ENCODE results near the gene INCENP.
"Not testable (repeated sequence)": the region's sequence is repeated elsewhere in the genome, so short reads cannot be mapped to it uniquely, and the experiment has no call there.

INCENP gene
- total RNA-seq, result 20.3 to 33.9 (median 27.7) reads per million in 3 experiments

GRCh38 chr11:62123669-62124185 lies at the start of gene INCENP:
Gene INCENP, plus strand, starts transcription at chr11:62124011. Its CDS starts 4,151 bp downstream, at chr11:62128162.
- peak; percentile 96 for DNase-seq

DNA sequence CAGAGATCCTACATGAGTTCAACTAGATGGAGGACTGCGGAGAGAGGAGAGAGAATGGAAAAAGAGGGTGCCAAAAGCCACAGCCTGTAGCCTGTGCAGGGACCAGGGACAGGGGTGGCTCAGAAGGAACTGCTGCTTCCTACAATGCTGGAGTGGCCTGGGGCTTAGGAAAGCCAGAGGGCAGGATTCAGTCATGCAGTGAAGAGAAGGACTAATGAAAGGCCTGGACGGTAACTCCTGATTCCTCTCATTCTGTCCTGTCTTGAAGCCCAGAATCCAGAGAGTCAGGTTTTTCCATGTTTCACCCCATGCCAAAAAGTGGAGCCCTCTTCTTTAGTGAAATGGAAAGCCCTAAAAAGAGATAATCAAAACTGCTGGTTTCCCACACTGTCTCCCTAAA lies 48.4 kb upstream of the INCENP start:
- no peak for DNase-seq

GRCh38 chr11:62077132-62077531 lies 46.7 kb upstream of the INCENP start:
- no peak for DNase-seq

DNA sequence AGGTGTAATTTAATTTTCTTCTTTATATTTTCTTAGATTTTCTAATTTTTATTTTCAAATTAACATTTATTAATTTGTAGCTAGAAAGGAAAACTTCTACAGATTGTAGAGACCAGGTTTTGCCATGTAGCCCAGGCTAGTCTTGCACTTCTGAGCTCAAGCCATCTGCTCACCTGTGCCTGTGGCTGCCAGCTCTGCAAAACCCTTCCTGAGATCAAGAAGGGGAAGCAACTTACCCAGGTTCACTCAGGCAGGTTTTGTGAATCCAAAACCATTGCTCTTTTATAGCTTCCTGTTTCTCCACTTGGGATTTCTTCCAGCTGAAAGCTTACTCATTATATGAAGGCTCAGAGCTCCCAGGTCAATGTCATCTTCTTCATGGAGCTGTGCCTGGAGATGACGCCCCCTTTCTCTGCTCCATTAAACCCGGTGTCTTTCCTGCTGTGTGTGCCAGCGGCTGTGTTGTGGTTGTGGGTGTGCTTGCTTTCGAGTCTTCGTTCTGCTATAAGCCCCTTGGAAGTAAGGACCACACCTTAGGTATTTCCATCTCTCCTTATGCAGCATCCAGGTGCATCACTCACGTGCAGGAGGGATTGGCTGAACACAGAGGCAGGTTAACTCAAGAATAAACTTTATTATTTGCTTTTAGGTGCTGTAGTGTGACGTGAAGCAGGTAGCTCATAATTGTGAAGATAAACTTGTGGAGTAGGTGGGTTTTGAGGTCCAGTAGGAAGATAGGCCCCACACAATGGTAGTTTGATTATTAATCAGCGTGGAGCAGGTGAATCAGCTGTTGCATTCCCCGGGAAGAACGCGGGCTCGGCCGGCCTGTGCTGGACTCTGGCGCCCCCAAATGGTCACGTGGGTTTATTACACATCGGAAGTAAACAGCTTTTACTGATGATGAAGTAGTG lies 42.2 kb upstream of the INCENP start:
- peak; percentile 75 for DNase-seq

DNA sequence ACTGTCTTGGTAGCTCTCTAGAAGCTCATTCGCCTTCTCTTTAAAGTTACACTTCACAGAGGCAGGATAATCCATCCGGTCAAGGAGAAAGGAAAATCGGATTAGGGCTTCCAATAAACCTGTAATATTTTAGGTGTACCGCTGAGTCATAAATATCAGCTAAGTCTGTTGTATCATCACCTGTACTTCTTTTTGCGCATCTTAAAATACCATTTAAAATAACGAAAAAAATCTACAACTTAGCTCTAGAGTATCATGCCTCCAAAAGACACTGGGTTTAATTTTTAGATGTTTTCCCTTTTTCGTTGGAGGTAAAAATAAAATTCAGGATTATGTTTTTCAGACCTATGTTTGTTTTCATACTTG lies 41.5 kb upstream of the INCENP start:
- no peak for DNase-seq

DNA sequence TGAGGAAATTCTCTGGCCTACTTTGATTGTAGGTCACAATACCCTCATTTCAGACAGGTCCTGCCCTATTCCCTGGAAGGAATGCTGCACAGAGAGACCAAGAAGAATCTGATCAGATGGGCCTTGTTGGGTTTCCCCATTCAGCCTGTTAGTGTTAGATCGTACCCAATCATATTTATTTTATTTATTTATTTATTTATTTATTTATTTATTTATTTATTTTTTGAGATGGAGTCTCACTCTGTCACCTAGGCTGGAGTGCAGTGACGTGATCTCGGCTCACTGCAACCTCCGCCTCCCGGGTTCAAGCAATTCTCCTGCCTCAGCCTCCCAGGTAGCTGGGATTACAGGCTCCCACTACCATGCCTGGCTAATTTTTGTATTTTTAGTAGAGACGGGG lies 39.0 kb upstream of the INCENP start:
- not testable (repeated sequence) for DNase-seq

DNA sequence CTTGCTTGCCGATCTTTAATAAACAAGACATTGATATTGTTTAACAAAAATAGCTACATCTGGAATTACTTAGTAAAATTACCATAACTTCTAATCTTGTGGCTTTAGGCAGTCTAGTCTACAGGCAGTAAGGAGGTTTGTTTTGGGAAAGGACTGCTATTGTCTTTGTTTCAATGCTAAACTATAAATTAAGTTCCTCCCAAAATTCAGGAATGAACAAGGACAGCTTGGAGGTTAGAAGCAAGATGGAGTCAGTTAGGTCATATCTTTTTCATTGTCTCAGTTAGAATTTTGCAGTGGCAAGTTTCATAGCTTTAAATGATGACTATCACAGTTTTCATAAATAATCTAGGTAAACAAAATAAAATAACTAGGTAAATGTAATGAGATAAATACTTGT lies 36.1 kb upstream of the INCENP start:
- DNase-seq, result no peak

- DNase-seq, result no peak
Measured at GRCh38 chr11:62088331-62088933, 35.4 kb upstream of the INCENP start.

DNA sequence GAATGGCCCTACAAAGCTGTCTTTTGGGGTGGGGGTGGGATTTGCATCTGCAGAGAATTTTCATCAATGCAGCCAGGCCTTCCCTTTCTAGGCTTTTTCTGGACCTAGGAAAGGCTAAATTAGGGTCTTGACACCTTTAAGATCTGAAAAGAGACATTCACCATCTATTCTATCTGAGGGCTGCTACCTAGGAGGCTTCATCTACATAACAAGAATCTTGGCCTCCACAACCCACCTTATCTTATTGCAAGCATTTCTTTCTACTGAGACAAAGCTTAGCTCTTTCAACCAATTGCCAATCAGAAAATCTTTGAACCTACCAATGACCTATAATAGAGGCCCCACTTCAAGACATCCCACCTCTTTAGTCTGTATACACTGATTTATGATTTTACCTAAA lies 20.7 kb upstream of the INCENP start:
- no peak for DNase-seq

GRCh38 chr11:62103986-62104385 lies 19.8 kb upstream of the INCENP start:
- DNase-seq, result no peak

DNA sequence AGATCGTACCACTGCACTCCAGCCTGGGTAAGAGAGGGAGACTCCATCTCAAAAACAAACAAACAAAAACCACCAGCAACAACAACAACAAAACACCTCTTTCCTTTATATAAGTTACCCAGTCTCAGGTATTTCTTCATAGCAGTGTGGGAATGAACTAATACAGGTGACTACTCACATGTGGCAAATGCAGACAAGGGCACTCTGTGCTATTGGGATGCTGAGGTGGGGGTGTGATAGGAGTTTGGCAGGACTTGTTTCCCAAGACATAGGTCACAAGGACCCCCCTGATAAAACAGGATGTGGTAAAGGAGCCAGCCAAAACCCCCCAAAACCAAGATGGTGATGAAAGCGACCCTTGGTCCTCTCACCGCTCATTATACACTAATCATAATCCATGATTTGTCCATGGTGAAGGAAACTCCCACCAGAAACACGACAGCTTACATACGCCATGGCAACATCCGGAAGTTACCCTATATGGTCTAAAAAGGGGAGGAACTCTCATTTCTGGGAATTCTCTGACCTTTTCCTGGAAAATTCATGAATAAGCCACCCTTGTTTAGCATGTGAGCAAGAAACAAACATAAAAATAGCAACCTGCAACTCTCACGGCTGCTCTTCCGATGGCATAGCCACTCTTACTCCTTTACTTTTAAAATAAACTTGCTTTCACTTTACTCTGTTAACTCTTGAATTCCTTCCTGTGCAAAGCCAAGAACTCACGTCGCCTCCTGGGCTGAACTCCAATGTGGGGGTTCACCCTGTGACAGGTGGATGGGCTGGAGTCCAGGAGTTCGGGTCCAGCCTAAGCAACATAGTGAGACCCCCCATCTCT lies 18.8 kb upstream of the INCENP start:
- peak; percentile 10 for DNase-seq

DNA sequence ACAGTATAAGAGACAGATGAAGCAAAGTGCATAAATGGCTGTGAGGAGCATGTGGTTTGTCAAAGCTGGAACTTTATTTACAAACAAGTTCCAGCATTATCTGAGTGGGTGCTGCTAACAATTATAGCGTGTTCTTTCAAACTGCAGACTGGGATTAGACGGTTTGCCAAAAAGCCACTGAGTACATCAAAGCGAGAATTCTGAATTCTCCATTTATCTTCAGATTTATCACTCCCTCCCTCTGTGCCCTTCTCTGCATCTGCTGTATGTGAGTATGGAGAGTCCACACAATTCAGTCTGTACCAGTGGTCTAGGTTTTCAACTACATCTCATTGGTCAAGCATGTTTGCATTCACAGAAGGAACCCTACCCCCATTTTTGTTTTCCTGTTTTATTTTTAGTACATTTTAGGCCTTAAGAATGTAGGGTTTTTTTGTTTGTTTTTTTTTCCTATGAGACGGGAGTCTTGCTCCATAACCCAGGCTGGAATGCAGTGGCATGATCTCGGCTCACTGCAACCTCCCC lies 18.1 kb upstream of the INCENP start:
- no peak for DNase-seq

- peak; percentile 64 for DNase-seq
Measured at GRCh38 chr11:62108017-62108750, 15.6 kb upstream of the INCENP start.

- no peak for DNase-seq
Measured at GRCh38 chr11:62108971-62109404, 14.8 kb upstream of the INCENP start.

GRCh38 chr11:62115085-62115694 lies 8.6 kb upstream of the INCENP start:
- DNase-seq, result no peak

DNA sequence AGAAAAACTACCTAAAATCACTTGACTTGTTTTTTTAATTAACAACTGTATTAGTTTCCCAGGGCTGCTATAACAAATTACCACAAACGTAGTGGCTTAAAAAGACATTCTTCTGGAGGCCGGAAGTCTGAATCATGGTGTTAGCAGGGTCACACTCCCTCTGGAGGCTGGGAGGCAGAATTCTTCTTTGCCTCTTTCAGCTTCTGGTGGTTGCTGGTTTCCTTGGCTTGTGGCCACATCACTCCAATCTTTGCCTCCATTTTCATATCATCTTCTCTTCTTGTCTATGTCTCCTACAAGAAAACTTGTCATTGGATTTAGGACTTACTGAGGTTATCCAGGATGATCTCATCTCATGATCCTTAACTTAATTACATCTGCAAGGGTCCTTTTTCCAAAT lies 7.4 kb upstream of the INCENP start:
- no peak for DNase-seq

- DNase-seq, result no peak
Measured at GRCh38 chr11:62119569-62119968, 4.2 kb upstream of the INCENP start.

- DNase-seq, result no peak
Measured at GRCh38 chr11:62120001-62120400, 3.8 kb upstream of the INCENP start.

- DNase-seq, result no peak
Measured at GRCh38 chr11:62120431-62120830, 3.4 kb upstream of the INCENP start.

DNA sequence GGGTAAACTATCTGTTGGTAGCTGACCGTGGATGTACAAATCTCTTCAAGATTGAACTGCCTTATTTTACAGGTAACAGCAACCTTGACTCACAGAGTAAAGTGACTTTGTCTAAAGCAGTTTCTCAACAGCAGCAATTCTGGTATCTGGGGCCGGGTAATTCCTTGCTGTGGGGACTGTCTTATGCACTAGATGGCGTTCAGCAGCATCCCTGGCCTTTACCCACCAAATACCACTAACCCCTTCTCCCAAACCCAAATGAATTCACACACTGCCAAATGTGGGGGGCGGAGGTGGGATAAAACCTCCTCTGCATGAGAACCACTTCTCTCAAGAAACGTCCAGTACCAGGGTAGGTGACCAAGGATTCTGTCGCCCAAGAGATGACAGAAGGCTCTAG lies 1.7 kb upstream of the INCENP start:
- DNase-seq, result no peak

Measured in central memory CD4-positive, alpha-beta T cell (primary cell).